A673 (cell line): Measurements from ENCODE around the gene IFT74. TPM values are rescaled to one million over a fixed set of nuclear protein-coding genes. Genes with fewer than 3 reads are reported as not detected.

Experiments
- BruUV-seq: library from RNA; stranded (reverse); fragments of 400-500 nt; replicated peaks from 2 replicates; lab custom pipeline; 2021; lab: Mats Ljungman, UMichigan
- CTCF ChIA-PET: fragments of 300-600 bp; sonication (Branson Sonifier 250); formaldehyde crosslinking; loops from one replicate; lab custom pipeline; 2022; ENCODE audit warnings: antibody characterized with exemption; lab: Charles Lee
- POLR2A ChIA-PET: fragments of 300-600 bp; sonication (Branson Sonifier 250); formaldehyde crosslinking; loops from one replicate; lab custom pipeline; 2022; ENCODE audit warnings: antibody characterized with exemption; ENCODE audit not compliant: low non-redundant PET; lab: Charles Lee
- DNase-seq: peaks from one replicate; pipeline ENCODE4 v3.0.0-alpha.2; 2015; ENCODE audit warnings: low spot score
- H3K27ac ChIP-seq: fragments of 200-600 bp; sonication (generic); 2 replicates; pipeline ENCODE4 v1.5.1; 2016; ENCODE audit warnings: mixed run types, low read depth, mild to moderate bottlenecking, mixed read lengths, antibody characterized with exemption, low read length; ENCODE audit not compliant: poor library complexity, severe bottlenecking
- H3K27me3 ChIP-seq: fragments of 200-600 bp; sonication (generic); replicated peaks from 2 replicates; pipeline ENCODE4 v1.6.1; 2017; ENCODE audit warnings: mixed run types, low read depth, mild to moderate bottlenecking, mixed read lengths, antibody characterized with exemption, low read length; ENCODE audit not compliant: insufficient read depth, poor library complexity
- H3K36me3 ChIP-seq: fragments of 200-600 bp; sonication (generic); 2 replicates; pipeline ENCODE4 v1.6.1; 2016; ENCODE audit warnings: mixed run types, mild to moderate bottlenecking, mixed read lengths, antibody characterized with exemption, low read length; ENCODE audit not compliant: insufficient read depth, poor library complexity, severe bottlenecking
- H3K4me1 ChIP-seq: fragments of 200-600 bp; sonication (generic); 2 replicates; pipeline ENCODE4 v1.6.1; 2017; ENCODE audit warnings: mixed run types, mild to moderate bottlenecking, mixed read lengths, antibody characterized with exemption, low read length; ENCODE audit not compliant: insufficient read depth, poor library complexity, severe bottlenecking
- H3K4me3 ChIP-seq: fragments of 200-600 bp; sonication (generic); 2 replicates; pipeline ENCODE4 v1.5.1; 2016; ENCODE audit warnings: low read depth, mixed run types, mild to moderate bottlenecking, mixed read lengths, low read length; ENCODE audit not compliant: poor library complexity, severe bottlenecking
- H3K9me3 ChIP-seq: fragments of 200-600 bp; sonication (generic); 2 replicates; pipeline ENCODE4 v1.6.1; 2016; ENCODE audit warnings: mixed run types, low read depth, mild to moderate bottlenecking, mixed read lengths, antibody characterized with exemption, low read length; ENCODE audit not compliant: poor library complexity, severe bottlenecking
- EZH2 ChIP-seq: fragments of 200-600 bp; sonication (generic); IDR thresholded peaks from 2 replicates; pipeline ENCODE4 v1.6.1; 2017; ENCODE audit warnings: borderline replicate concordance, low read depth, mild to moderate bottlenecking, mixed read lengths, antibody characterized with exemption, low read length; ENCODE audit not compliant: poor library complexity, severe bottlenecking
- intact Hi-C: fragments of 100-400 bp; cut with micrococcal nuclease; formaldehyde crosslinking; loops from one replicate; pipeline ENCODE4 v1.10.0; 2022; ENCODE audit not compliant: unreplicated experiment
- total RNA-seq: library from RNA; stranded (reverse); gene quantifications from 2 replicates; pipeline ENCODE4 v1.2.3, GENCODE V29; 2021
- TF ChIP-seq, protein P1 (sequence below): fragments of 300-800, 200-600 bp; sonication (generic); conservative IDR thresholded peaks from 2 replicates; pipeline ENCODE4 v1.5.1; 2017; ENCODE audit warnings: low read depth, mild to moderate bottlenecking, antibody characterized with exemption, low read length, moderate library complexity, mixed read lengths

Gene IFT74
- total RNA-seq, 1 experiment from 2014 or later, result 9.3 TPM

GRCh38 chr9:27003426-27004077 is 47.3 kb downstream of the IFT74 start:
- intact Hi-C loops, result no loop called here
- POLR2A ChIA-PET, result no interaction called here

GRCh38 chr9:27005491-27005890 is 49.3 kb downstream of the IFT74 start, which contains the start of gene LRRC19:
Gene LRRC19 (minus strand): TSS chr9:27005672. CDS start chr9:26999694, 5,978 bp downstream.
- intact Hi-C loops, result no loop called here
- POLR2A ChIA-PET, result no interaction called here
- Histone ChIP-seq H3K27ac (no peak within 1 kb of the TSS), H3K9me3 (no peaks in the 10 kb centered on the region), H3K36me3 (no peaks in the 10 kb centered on the region), H3K27me3 (no peaks in the 10 kb centered on the region), H3K4me3 (no peak within 1 kb of the TSS), H3K4me1 (no peaks in the 10 kb centered on the region)
- CTCF ChIA-PET, result no interaction called here
- no peak for DNase-seq
- no peak for TF ChIP-seq EZH2
- TF ChIP-seq, protein P1, sequence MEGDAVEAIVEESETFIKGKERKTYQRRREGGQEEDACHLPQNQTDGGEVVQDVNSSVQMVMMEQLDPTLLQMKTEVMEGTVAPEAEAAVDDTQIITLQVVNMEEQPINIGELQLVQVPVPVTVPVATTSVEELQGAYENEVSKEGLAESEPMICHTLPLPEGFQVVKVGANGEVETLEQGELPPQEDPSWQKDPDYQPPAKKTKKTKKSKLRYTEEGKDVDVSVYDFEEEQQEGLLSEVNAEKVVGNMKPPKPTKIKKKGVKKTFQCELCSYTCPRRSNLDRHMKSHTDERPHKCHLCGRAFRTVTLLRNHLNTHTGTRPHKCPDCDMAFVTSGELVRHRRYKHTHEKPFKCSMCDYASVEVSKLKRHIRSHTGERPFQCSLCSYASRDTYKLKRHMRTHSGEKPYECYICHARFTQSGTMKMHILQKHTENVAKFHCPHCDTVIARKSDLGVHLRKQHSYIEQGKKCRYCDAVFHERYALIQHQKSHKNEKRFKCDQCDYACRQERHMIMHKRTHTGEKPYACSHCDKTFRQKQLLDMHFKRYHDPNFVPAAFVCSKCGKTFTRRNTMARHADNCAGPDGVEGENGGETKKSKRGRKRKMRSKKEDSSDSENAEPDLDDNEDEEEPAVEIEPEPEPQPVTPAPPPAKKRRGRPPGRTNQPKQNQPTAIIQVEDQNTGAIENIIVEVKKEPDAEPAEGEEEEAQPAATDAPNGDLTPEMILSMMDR, result no peak
- no TSS peak for BruUV-seq

More at GRCh38 chr9:27003426-27004077, 47.3 kb downstream of the IFT74 start:
- Histone ChIP-seq H3K4me1 (no peaks in the 10 kb centered on the region), H3K27me3 (no peaks in the 10 kb centered on the region), H3K27ac (no peak overlapping the region), H3K4me3 (no peak overlapping the region), H3K36me3 (no peaks in the 10 kb centered on the region), H3K9me3 (no peaks in the 10 kb centered on the region)
- DNase-seq, result no peak
- TF ChIP-seq, protein P1, result no peak
- no peak for TF ChIP-seq EZH2
- no TSS peak for BruUV-seq
- CTCF ChIA-PET, result no interaction called here

- Histone ChIP-seq H3K36me3 (no peaks in the 10 kb centered on the region), H3K4me3 (no peak overlapping the region), H3K4me1 (no peaks in the 10 kb centered on the region), H3K27ac (no peak overlapping the region), H3K27me3 (no peaks in the 10 kb centered on the region), H3K9me3 (no peaks in the 10 kb centered on the region)
- no peak for TF ChIP-seq EZH2
- TF ChIP-seq, protein P1, result no peak
- ChIA-PET POLR2A (no interaction called here), CTCF (no interaction called here)
- no TSS peak for BruUV-seq
- intact Hi-C loops, result no loop called here
- no peak for DNase-seq
These were observed 63.4 kb downstream of the IFT74 start for GRCh38 chr9:27019589-27019988.
